NCI-H1436 (cell line): ENCODE measurements around the gene RNF141.

Experiments
- DNase-seq: peaks from one replicate; lab custom pipeline; 2025; lab: John Stamatoyannopoulos, UW

The RNF141 gene

GRCh38 chr11:10522276-10522675 is 18.7 kb downstream of the RNF141 start:
- DNase-seq, result no peak

GRCh38 chr11:10520562-10520961 is 20.4 kb downstream of the RNF141 start:
- no peak for DNase-seq

- DNase-seq, result no peak
These were observed 21.4 kb downstream of the RNF141 start for GRCh38 chr11:10519630-10520029.

- no peak for DNase-seq
These were observed 22.1 kb downstream of the RNF141 start for GRCh38 chr11:10518891-10519290.

- no peak for DNase-seq
These were observed 22.9 kb downstream of the RNF141 start for GRCh38 chr11:10518123-10518522.

- DNase-seq, result no peak
These were observed 25.6 kb downstream of the RNF141 start for GRCh38 chr11:10515418-10515817.

- DNase-seq, result no peak
These were observed 26.3 kb downstream of the RNF141 start for GRCh38 chr11:10514709-10515108.

GRCh38 chr11:10514202-10514601 is 26.8 kb downstream of the RNF141 start:
- DNase-seq, result no peak

GRCh38 chr11:10511181-10511621 is 29.8 kb downstream of the RNF141 start:
- no peak for DNase-seq

- no peak for DNase-seq
These were observed 35.0 kb downstream of the RNF141 start for GRCh38 chr11:10506008-10506370.

- no peak for DNase-seq
These were observed 35.5 kb downstream of the RNF141 start for GRCh38 chr11:10505278-10506007.

GRCh38 chr11:10504490-10504889 is 36.5 kb downstream of the RNF141 start:
- DNase-seq, result no peak

- no peak for DNase-seq
These were observed 37.1 kb downstream of the RNF141 start for GRCh38 chr11:10503777-10504480.

GRCh38 chr11:10503221-10503620 is 37.8 kb downstream of the RNF141 start:
- no peak for DNase-seq

GRCh38 chr11:10502770-10503169 is 38.2 kb downstream of the RNF141 start:
- DNase-seq, result no peak

GRCh38 chr11:10502065-10502680 is 38.8 kb downstream of the RNF141 start:
- no peak for DNase-seq

GRCh38 chr11:10500757-10501684 is 40.0 kb downstream of the RNF141 start:
- DNase-seq, result no peak

GRCh38 chr11:10499874-10500601 is 40.9 kb downstream of the RNF141 start:
- DNase-seq, result no peak

- DNase-seq, result no peak
These were observed 41.5 kb downstream of the RNF141 start for GRCh38 chr11:10499452-10499851.

- DNase-seq, result no peak
These were observed 42.3 kb downstream of the RNF141 start for GRCh38 chr11:10498426-10499250.

- DNase-seq, result no peak
These were observed 43.0 kb downstream of the RNF141 start for GRCh38 chr11:10498022-10498400.
